COLO829 (cell line): Measurements from ENCODE around the gene WNT16.
"Not testable (repeated sequence)": the region's sequence is repeated elsewhere in the genome, so short reads cannot be mapped to it uniquely, and the experiment has no call there.

Experiments
- DNase-seq: peaks from one replicate; pipeline ENCODE4 v3.0.0; 2012; ENCODE audit warnings: low spot score

WNT16 gene, protein sequence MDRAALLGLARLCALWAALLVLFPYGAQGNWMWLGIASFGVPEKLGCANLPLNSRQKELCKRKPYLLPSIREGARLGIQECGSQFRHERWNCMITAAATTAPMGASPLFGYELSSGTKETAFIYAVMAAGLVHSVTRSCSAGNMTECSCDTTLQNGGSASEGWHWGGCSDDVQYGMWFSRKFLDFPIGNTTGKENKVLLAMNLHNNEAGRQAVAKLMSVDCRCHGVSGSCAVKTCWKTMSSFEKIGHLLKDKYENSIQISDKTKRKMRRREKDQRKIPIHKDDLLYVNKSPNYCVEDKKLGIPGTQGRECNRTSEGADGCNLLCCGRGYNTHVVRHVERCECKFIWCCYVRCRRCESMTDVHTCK

DNA sequence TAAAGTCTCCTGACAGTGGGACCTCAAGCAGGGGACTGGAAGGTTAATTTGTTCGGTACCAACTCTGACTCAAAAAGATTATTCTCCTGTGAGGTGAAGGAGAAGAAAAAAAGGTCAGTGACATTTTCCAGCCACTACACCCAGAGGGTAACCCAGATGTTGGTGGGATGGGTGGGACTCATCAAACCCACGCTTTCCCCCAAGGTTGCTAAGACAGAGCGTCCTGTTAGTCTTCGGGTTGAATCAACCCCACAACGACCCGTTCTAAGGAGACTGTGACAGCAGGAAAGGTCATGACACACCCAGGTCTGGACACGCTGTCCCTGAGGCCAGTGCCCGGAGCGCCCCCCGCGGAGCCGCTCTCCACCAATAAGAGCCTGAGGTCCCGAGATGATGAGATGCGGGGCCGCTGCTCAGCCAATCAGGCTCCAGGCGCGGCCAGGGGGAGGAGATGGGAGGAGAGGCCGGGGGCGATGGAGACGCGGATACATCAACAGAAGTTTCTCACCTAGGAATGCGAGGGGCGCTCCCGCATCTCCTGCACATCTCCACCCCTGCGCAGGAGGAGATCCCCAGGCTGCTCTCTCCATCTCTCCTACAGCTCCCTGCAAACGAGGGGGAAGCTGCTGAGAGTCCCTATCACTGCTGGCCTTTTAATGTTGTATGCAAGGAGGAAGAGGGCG, at the start of gene WNT16:
Gene WNT16 (plus strand): TSS at position 493 of the 683 bp plus-strand sequence. CDS start 293 bp downstream, outside the sequence.
- DNase-seq = no peak

- DNase-seq = no peak
Measured at GRCh38 chr7:121279060-121279620, 49.7 kb upstream of the WNT16 start.

DNA sequence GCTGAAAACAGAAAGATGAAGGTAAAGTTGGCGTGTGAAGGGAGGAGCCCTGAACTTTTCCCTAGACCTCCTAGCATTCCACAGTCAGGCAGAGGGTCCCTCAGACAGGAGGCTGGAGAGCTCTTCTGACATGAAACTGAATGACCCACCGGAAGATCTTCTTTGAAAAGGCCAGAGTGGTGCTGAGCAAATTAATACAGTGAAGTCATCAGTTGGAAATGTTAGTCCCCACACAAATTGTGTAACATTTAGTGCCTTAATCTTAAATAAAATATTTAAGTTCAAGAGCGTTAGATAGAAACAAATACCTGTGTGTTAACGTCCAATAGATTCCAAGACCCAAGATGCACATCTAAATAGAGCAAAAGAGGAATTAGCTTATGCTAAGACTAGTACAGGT, 49.0 kb upstream of the WNT16 start:
- no peak for DNase-seq

DNA sequence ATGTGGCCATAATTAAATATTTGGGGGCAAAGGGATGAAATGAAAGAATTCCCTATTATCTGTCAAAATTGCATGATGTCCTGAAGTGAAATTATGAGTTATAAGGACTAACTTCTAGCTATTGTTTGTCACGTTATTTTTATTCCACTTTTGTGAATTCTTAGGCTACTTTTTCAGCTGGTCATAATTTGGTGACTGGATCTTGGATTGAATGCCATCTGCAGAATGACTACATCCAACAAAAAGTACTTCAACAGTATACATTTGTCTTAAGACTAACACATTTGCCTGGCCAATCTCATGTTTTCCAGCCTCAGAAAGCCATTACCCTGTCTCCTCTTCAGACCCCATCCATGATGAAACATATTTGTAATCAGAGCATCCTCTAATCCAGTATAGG, 48.1 kb upstream of the WNT16 start:
- DNase-seq = no peak

DNA sequence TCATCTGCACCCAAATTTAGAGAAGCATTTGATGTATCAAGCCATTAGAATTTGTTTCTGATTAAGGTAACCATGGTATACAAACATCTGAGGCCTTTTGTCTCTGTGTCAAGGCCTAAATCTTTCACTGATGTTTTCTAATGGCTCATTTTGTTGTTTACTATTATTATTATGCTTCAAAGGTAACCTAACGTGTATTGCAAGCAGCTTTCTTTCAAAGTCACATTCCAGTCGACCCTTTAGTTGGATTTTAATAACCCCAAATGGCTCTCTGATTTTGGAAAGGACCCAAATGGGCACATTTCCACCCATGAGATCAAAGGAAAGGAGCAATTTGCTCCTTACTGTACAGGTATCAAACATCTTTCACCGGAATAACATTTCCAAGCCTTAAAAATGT, 46.7 kb upstream of the WNT16 start:
- no peak for DNase-seq

DNA sequence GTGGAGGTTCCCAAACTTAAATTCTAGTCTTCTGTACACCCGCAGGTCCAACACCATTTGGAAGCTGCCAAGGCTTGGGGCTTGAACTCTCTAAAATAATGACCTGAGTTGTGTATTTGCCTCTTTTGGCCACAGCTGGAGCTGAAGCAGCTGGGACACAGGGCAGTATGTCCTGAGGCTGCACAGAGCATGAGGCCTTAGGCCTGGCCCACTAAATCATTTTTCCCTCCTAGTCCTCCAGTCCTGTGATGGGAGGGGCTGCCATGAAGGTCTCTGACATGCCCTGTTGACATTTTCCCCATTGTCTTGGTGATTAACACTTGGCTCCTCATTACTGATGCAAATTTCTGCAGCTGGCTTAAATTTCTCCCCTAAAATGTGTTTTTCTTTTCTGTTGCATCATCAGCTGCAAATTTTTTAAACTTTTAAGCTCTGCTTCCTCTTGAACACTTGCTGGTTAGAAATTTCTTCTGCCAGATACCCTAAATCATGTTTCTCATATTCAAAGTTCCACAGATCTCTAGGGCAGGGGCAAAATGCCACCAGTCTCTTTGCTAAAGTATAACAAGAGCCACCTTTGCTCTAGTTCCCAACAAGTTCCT, 43.6 kb upstream of the WNT16 start:
- DNase-seq = no peak

DNA sequence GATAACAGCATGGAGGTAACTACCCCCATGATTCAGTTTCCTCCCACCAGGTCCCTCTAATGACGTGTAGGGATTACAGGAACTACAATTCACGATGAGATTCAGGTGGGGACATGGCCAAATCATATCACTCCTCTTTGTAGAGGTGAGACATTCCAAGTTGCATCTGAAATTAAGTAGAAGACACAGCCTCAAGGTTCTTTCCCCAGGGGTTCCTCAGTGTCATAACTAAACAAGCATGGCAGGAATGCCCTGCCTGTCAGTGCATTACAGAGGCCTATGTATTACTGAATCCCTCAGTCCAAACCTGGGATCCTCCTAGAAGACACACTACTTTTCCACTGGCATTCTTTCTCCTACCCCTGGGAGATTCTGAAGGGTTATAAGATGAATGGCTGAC, 42.6 kb upstream of the WNT16 start:
- DNase-seq = no peak

DNA sequence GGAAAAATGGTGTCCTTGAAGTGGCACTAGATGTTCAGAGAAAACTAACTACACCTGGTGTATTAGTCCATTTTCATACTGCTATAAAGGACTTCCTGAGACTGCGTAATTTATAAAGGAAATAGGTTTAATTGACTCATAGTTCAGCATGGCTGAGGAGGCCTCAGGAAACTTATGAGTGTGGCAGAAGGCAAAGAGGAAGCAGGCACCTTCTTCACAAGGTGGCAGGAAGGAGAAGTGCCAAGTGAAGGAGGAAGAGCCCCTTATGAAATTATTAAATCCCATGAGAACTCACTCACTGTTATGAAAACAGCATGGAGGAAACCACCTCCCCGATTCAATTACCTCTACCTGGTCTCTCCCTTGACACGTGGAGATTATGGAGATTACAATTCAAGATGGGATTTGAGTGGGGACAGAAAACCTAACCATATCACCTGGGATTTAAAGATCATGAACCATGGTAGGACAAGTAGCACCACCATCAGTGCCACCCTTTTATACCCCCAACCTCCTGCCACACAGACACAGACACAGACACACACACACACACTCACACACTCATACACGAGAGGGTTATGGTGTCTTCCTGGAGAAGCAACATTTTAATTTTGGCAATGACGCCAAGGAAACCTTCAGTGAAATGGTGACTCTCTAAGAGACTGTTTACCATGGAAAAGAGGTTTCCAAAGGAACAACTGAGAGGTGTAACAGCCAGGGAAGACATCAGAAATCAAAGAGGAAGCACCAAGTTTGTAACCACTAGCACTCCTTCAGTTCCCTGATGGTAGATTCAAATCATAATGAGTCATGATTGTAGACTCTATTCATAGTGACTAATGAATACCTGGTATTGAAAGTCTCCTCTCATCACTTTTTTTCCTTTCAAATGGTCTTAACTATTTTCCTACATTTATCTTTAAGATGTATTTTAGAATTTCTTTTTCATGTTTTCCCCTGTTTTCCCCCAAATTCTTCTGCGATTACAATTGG, 41.8 kb upstream of the WNT16 start:
- DNase-seq = peak; percentile 39

- no peak for DNase-seq
Measured at GRCh38 chr7:121288894-121289293, 39.9 kb upstream of the WNT16 start.

DNA sequence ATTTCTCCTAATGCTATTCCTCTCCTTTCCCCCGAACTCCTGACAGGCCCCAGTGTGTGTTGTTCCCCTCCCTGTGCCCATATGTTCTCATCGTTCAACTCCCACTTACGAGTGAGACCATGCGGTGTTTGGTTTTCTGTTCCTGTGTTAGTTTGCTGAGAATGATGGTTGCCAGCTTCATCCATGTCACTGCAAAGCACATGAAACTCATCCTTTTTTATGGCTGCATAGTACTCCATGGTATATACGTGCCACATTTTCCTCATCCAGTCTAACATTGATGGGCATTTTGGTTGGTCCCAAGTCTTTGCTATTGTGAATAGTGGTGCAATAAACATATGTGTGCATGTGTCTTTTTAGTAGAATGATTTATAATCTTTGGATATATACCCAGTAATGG, 38.9 kb upstream of the WNT16 start:
- not testable (repeated sequence) for DNase-seq

DNA sequence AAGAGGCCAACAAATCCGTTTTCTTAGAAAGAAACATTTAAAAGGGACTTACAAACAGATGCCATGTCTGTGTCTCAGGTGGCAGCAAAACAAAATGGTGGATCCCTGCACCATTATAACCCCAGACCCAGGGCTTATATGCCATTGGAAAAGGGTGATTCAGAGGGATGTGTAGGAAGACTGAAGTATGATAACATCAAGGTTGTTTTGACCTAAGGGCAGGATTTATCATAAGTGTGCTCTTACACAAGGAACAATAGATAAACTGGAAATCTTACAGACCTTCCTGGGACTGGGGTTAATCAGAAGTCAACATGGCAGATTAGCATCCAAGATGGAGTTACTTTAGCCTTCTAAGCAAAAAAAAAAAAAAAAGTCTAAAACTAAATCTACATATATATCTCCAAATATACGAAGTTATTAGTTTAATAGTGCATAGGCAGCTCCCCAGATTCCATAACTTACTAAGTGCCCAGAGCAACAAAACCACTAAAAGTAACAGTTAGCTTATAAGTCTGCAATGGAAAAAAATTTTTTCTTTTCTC, 34.3 kb upstream of the WNT16 start:
- DNase-seq = no peak

DNA sequence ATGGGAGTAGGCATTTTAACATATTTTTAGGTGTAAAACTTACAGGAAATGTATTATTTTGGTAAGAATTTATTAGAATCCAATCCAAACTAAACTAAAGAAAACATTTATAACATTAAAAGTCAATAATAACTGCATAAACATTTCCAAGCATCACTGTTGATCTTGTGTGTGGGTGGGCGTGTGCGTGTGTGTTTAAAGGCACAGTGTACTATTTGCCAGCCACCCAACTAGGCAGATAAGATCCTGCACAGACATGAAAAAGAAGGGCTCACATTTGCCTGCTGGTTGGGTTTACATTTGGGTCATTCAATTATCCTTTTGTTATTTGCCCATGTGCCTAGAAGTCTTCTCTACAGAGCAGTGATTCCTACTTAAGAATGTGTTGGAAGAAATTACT, 31.0 kb upstream of the WNT16 start:
- DNase-seq = no peak

GRCh38 chr7:121298831-121299239, 30.0 kb upstream of the WNT16 start:
- no peak for DNase-seq

GRCh38 chr7:121300685-121301420, 27.9 kb upstream of the WNT16 start:
- no peak for DNase-seq

GRCh38 chr7:121301446-121302213, 27.2 kb upstream of the WNT16 start:
- DNase-seq = no peak

DNA sequence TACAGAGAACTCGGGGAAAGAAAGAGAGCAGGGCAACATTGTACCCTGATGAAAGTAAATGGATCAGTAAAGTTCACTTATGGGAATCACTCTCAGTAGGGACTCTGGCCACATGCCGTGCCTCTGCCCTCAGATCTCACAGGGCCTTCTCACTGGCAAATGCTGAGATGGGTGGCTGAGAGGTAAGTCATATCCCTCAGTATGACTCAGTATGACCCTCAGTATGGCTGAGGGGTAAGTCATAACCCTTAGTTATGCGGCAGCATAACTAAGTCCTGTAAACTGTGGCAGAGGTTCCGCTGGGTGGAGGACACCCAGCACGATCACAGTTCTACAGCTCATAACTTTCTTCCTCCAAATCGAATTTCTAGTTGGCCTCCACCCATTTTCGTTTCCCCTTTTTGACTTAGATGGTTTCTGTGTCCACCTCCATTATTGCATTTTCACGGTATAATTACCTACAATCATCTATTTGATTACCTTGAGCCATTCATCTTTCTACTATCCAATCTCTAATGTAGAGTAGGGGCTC, 26.5 kb upstream of the WNT16 start:
- no peak for DNase-seq

DNA sequence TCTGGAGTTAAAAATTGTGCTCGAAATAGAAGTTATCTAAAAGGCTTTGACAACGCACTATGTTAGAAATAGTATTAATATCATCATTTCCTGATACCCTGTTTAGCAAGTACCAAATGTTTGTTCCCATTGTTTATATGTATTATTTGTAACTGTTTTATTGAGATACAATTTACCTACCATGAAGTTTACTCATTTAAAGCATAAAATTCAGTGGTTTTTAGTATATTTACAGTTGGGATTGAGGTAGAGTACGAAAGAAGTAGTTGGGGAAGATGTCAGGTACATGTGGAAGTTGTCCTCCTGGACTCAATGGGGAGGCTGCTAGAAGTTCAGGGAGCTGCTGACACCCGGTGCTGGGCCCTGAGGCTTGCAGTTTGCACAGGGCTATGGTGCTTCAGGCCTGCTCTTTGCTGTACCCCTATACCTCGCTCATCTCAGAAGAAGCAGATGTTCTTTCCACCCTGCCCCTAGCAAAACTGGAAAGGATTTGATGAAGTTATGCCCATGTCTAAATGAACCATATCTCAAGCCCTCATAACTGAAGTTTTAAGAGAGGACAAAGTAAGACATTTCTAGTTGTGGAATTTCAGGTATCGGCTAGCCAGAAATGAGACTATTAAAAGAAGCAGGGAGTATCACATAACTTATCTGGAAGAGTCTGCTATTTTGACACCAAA, 25.2 kb upstream of the WNT16 start:
- no peak for DNase-seq

DNA sequence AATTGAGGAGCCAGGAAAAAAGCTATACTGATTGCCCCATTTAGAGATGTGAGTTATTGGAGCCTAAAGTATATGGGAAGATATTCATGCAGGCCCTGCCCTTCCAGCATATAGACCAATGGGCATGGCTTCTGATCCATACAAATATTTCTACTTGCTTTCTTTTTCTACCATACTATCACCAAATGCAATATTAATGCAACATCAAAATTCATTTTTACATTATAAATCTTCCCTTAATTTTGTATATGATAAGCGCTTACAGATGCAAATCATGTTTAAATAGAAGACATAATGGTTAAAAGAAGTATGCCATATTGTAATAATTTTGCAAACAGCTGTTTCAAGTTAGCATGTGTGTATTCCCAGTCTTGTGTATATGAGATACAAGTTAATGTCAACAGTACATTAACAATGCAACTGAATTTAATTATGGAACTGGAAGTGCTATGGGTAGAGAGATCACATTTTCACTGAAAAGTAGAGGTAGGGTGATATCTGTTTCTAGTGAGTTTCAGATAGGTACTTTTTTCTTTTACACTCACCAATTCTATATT, 24.6 kb upstream of the WNT16 start:
- DNase-seq = no peak

- no peak for DNase-seq
Measured at GRCh38 chr7:121305109-121305508, 23.7 kb upstream of the WNT16 start.
